ENCODE measurements around the gene CNOT8. TPM values are rescaled to one million over a fixed set of nuclear protein-coding genes. Genes with fewer than 3 reads are reported as not detected.

CNOT8 gene
- total RNA-seq, 1 experiment from 2014 or later: 45.0 TPM

GRCh38 chr5:154865466-154866184 lies 7.2 kb downstream of the CNOT8 start (continued):
- TF ChIP-seq ZBTB33 (IDR thresholded peaks at IDR 0.05; ENCODE audit: extremely low read depth, insufficient replicate concordance, low read length) (no peak), FOSL1 (IDR thresholded peaks at IDR 0.05; ENCODE audit: low read depth) (no peak), POLR2A (IDR thresholded peaks at IDR 0.05; ENCODE audit: borderline replicate concordance, extremely low read depth, insufficient read depth, insufficient read length) (no peak), JUND (IDR thresholded peaks at IDR 0.05) (no peak), TCF7L2 (IDR thresholded peaks at IDR 0.05; ENCODE audit: borderline replicate concordance, extremely low read depth, insufficient read depth, insufficient read length) (no peak), CEBPB (IDR thresholded peaks at IDR 0.05; ENCODE audit: low read depth) (no peak), ELF1 (IDR thresholded peaks at IDR 0.05; ENCODE audit: borderline replicate concordance, low read depth) (no peak), SP1 (IDR thresholded peaks at IDR 0.05; ENCODE audit: low read depth) (no peak), ZFX (IDR thresholded peaks at IDR 0.05) (no peak)
- TF ChIP-seq, protein P1, sequence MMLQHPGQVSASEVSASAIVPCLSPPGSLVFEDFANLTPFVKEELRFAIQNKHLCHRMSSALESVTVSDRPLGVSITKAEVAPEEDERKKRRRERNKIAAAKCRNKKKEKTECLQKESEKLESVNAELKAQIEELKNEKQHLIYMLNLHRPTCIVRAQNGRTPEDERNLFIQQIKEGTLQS (IDR thresholded peaks at IDR 0.05): no peak

- ChIA-PET CTCF (no interaction called here), POLR2A (interaction anchor here (1.0 kb wide), 1 partner anchor 10 kb away, joined by 3 read pairs; no protein-coding TSS in a partner anchor), RAD21 (ENCODE audit: low non-redundant PET in 1 of 2, low total read pairs in 2 of 2, uncharacterized antibody in 2 of 2, unreplicated experiment in 2 of 2) (no interaction called here)
- Histone ChIP-seq H3K9ac (ENCODE audit: low read length) (no peak overlapping the region), H3K27me3 (ENCODE audit: insufficient read depth, low read length) (no peaks in the 10 kb centered on the region), H3K9me3 (ENCODE audit: control insufficient read depth in 1 of 2, insufficient read depth in 1 of 2, low read depth in 1 of 2, low read length in 2 of 2) (no peaks in the 10 kb centered on the region), H3K36me3 (ENCODE audit: control insufficient read depth in 1 of 2, insufficient read depth in 2 of 2, low read length in 2 of 2) (peaks cover 16 to 19% of the 10 kb centered on the region in 2 experiments; a peak in 3 of 4 replicates), H3K4me1 (ENCODE audit: control insufficient read depth in 1 of 2, insufficient read depth in 2 of 2, low read length in 2 of 2) (no peaks in the 10 kb centered on the region), H3K4me2 (ENCODE audit: low read length) (no peak overlapping the region), H3K9me2 (ENCODE audit: insufficient read depth) (no peaks in the 10 kb centered on the region), H3K4me3 (replicated peaks in 1 of 2; ENCODE audit: low read depth in 1 of 2, low read length in 2 of 2) (no peak overlapping the region), H2AFZ (ENCODE audit: low read depth, low read length, poor library complexity, severe bottlenecking) (no peak overlapping the region), H3K79me2 (ENCODE audit: insufficient read depth, low read length) (peaks cover 22% of the 10 kb centered on the region), H3K27ac (ENCODE audit: low read depth, low read length) (no peak overlapping the region), H4K20me1 (ENCODE audit: insufficient read depth) (no peaks in the 10 kb centered on the region)
- ATAC-seq: no peak
- no TSS peak for BruUV-seq (replicated peaks)
- DNase-seq (ENCODE audit: low read depth, low spot score): no peak
- intact Hi-C loops (cut with micrococcal nuclease): no loop called here
- TF ChIP-seq, protein P1 (IDR thresholded peaks at IDR 0.05): no peak
- no peak for TF ChIP-seq TCF7L2 (IDR thresholded peaks at IDR 0.05; ENCODE audit: borderline replicate concordance, extremely low read depth, insufficient read depth, insufficient read length)
- TF ChIP-seq SIN3A (IDR thresholded peaks at IDR 0.05; ENCODE audit: low read depth): no peak
- TF ChIP-seq RAD21 (IDR thresholded peaks at IDR 0.05; ENCODE audit: low read depth): no peak
- no peak for TF ChIP-seq EGR1 (IDR thresholded peaks at IDR 0.05; ENCODE audit: low read depth)
- TF ChIP-seq POLR2AphosphoS5 (IDR thresholded peaks at IDR 0.05; ENCODE audit: low read depth, low read length): no peak
- no peak for TF ChIP-seq ELF1 (IDR thresholded peaks at IDR 0.05; ENCODE audit: borderline replicate concordance, low read depth)
- no peak for TF ChIP-seq ZBTB33 (IDR thresholded peaks at IDR 0.05; ENCODE audit: extremely low read depth, insufficient replicate concordance, low read length)
- no peak for TF ChIP-seq EZH2 (IDR thresholded peaks at IDR 0.05)
- TF ChIP-seq CTCF (IDR thresholded peaks at IDR 0.05 in 2 of 3, conservative IDR thresholded peaks at IDR 0.05 in 1 of 3; ENCODE audit: borderline replicate concordance in 1 of 3, insufficient read depth in 1 of 3, low read depth in 2 of 3, low read length in 2 of 3): no peak
Measured at GRCh38 chr5:154866841-154867240, 8.4 kb downstream of the CNOT8 start.
